GM12875 (cell line): ENCODE results near the gene CRYL1.

Experiments
- H3K4me3 ChIP-seq: one replicate; pipeline ENCODE4 v1.5.1; 2011; ENCODE audit warnings: low read depth, low read length, control low read depth
- TF ChIP-seq, protein P1 (sequence below): IDR thresholded peaks from 2 replicates; pipeline ENCODE4 v1.5.1; 2011; ENCODE audit warnings: low read depth, mild to moderate bottlenecking, control low read depth, inconsistent platforms, low read length, moderate library complexity, borderline replicate concordance; ENCODE audit not compliant: insufficient read depth

Gene CRYL1

DNA sequence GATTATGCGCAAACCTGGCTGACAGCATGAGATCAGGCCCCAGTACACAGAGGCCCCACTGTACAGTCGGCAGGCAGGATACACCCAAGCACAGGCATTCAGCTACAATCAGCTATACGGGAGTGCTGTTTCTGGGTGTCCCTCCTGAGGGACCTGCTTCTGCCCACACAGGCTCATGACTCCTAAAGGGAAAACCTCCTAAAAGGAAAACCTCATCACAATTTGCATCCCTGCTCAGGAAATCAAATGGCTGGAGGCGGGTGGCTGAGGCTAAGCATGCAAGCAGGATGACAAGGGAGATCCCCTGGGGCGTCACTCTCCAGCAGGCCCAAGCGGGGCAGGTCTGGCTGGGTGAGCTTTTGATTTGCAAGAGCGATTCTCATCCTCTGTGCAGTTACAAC, 99.8 kb downstream of the CRYL1 start:
- TF ChIP-seq, protein P1, sequence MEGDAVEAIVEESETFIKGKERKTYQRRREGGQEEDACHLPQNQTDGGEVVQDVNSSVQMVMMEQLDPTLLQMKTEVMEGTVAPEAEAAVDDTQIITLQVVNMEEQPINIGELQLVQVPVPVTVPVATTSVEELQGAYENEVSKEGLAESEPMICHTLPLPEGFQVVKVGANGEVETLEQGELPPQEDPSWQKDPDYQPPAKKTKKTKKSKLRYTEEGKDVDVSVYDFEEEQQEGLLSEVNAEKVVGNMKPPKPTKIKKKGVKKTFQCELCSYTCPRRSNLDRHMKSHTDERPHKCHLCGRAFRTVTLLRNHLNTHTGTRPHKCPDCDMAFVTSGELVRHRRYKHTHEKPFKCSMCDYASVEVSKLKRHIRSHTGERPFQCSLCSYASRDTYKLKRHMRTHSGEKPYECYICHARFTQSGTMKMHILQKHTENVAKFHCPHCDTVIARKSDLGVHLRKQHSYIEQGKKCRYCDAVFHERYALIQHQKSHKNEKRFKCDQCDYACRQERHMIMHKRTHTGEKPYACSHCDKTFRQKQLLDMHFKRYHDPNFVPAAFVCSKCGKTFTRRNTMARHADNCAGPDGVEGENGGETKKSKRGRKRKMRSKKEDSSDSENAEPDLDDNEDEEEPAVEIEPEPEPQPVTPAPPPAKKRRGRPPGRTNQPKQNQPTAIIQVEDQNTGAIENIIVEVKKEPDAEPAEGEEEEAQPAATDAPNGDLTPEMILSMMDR: no peak
- H3K4me3 ChIP-seq: no peak overlapping the region

DNA sequence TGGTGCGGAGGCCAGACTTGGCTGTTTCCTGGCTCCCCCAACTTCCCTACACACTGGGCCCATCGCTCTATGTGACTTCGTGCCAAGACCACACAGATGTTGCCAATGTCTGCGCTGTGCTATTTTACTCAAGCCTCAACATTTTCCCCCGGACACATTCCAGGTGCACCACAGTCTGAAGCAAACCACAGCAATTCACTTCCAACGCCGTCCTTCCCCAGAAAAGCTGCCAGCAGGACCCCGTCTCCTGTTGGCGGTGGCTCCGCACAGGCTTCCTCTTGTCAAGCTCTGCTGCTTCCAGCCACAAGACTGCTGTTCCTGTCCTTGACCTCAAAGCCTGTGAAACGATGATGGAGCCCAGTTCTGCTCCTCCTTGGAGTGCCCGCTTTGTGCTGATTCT, 100.7 kb downstream of the CRYL1 start:
- TF ChIP-seq, protein P1: no peak
- H3K4me3 ChIP-seq: no peak overlapping the region

DNA sequence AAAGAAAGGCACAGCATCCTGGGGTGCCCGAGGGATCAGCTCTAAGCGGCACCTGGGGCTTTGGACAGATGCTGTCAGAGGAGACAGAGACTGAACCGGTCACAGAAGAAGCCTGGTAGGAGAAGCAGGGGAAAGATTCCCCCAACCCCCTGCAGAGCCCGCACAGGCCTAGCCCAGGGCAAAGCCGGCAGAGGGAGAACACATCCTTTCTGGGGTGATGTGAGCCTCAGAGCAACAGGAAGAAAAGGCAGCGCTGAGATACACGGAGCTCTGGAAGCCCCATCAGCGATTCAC, 101.2 kb downstream of the CRYL1 start:
- H3K4me3 ChIP-seq: no peak overlapping the region
- TF ChIP-seq, protein P1: no peak

DNA sequence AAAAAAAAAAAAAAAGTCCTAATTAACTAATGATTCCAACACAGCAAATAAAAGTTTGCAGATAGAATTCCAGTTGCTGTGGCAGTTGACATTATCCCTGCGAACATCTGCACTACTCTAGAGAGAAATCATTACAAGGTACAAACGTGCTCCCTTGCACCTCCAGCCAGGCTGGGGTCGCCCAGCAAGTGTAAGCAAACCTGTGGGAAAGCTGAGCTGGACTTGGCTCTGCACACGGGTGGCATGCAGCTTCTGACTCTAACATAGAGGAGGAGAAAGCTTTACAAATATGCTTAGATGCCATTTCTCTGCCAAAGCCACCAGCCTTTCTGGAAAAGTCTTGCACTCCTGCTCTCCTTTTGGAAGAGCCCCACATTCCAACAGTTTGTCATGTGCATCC, 103.3 kb downstream of the CRYL1 start:
- no peak overlapping the region for H3K4me3 ChIP-seq

DNA sequence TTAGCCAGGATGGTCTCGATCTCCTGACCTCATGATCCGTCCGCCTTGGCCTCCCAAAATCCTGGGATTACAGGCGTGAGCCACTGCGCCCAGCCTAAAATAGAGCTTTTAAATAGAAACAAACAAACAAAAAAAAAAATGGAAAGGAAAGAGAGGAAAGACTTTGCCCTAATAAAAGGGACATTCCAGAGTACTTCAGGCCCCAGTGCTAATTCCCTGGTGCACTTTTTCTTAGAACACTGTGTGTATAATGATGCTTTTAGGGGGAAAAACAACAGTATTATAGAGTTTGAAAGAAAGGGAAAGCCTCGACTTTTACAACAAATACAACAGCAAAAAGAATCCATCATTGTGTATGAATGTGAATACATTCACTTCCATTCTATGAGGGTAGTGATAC, 104.7 kb downstream of the CRYL1 start:
- H3K4me3 ChIP-seq: no peak overlapping the region
- TF ChIP-seq, protein P1: no peak

More for the DNA sequence above, 103.3 kb downstream of the CRYL1 start:
- TF ChIP-seq, protein P1: no peak

DNA sequence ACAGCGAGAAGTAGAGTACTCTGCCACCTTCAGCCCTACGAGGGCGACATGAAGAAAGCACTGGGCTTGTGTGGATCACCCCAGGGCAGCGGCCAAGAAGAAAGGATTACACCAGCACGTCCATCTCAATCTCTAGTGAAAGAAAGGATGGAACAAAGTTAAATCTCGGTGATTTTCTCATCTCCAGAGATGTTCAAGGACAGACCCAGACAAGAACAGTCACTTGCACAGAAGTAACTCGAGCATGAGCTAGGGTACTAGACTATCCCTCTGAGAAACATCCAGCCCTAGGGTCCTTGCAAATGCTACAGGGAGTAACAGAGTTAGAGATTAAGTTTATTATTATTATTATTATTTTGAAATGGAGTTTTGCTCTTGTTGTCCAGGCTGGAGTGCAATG, 106.7 kb downstream of the CRYL1 start:
- H3K4me3 ChIP-seq: no peak overlapping the region
- TF ChIP-seq, protein P1: no peak

DNA sequence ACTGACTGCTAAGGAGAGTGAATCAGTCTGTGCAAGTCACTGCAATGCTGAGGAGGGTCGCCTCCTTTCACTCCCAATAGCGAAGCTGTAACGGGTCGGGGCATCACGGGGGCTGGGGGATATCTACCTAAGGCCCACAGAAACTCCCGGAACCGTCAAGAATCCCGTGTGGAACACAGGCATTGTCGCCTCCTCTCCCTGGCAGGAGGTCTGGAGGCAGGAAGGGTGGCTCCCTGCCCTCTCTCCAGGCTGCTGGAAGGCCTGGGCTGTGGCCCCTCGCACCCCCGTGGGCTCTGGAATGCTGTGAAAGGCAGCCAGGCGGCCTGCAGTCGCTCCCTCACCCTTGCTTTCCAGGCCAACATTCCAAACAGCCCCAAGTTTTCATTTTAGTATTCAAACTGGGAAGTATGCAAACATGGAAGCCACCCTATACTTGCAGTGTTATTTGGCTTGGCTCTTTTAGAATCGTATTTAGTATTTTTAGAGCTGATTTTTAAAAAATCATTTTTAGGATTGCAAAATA, 109.4 kb downstream of the CRYL1 start:
- TF ChIP-seq, protein P1: no peak
- no peak overlapping the region for H3K4me3 ChIP-seq
